Liver (tissue), 9 donors: ENCODE data around the gene PEAK3. TPM values are rescaled to one million over a fixed set of nuclear protein-coding genes. Genes with fewer than 3 reads are reported as not detected.

Experiments used
- DNase-seq: peaks from one replicate; pipeline ENCODE4 v3.0.0-alpha.2; 2017; ENCODE audit warnings: low spot score
- H3K27ac ChIP-seq, 2 donors: one replicate each; pipeline ENCODE4 v1.7.0; 2013; ENCODE audit warnings: inconsistent platforms in 2 of 2, low read length in 2 of 2, control low read depth in 1 of 2, low read depth in 1 of 2, mild to moderate bottlenecking in 1 of 2
- H3K27me3 ChIP-seq, 4 donors: one replicate each; pipeline versions ENCODE4 v1.6.1 to v1.7.0; 2013; ENCODE audit warnings: low read length in 3 of 4, inconsistent platforms in 1 of 4, mild to moderate bottlenecking in 1 of 4, moderate library complexity in 1 of 4; ENCODE audit not compliant: control insufficient read depth in 4 of 4, insufficient read depth in 4 of 4
- H3K36me3 ChIP-seq, 4 donors: one replicate each; pipeline versions ENCODE4 v1.6.1 to v1.7.0; 2013; ENCODE audit warnings: low read length in 3 of 4, mild to moderate bottlenecking in 3 of 4, low read depth in 1 of 4, moderate library complexity in 1 of 4; ENCODE audit not compliant: control insufficient read depth in 4 of 4, insufficient read depth in 3 of 4
- H3K4me1 ChIP-seq, 4 donors: one replicate each; pipeline versions ENCODE4 v1.6.1 to v1.7.0; 2013; ENCODE audit warnings: low read length in 3 of 4, mild to moderate bottlenecking in 3 of 4, moderate library complexity in 1 of 4; ENCODE audit not compliant: control insufficient read depth in 4 of 4, insufficient read depth in 4 of 4
- H3K4me3 ChIP-seq, 3 donors: one replicate each; pipeline versions ENCODE4 v1.6.1 to v1.7.0; 2013; ENCODE audit warnings: low read length in 3 of 3, control low read depth in 1 of 3, low read depth in 1 of 3, mild to moderate bottlenecking in 1 of 3
- H3K9ac ChIP-seq, 2 donors: one replicate each; pipeline ENCODE4 v1.7.0; 2013; ENCODE audit warnings: low read length in 2 of 2, mild to moderate bottlenecking in 2 of 2, moderate library complexity in 2 of 2, control low read depth in 1 of 2, low read depth in 1 of 2
- H3K9me3 ChIP-seq, 4 donors: one replicate each; pipeline versions ENCODE4 v1.6.1 to v1.7.0; 2013; ENCODE audit warnings: low read length in 3 of 4; ENCODE audit not compliant: control insufficient read depth in 4 of 4
- CTCF ChIP-seq: fragments of 150-350 bp; IDR thresholded peaks from 2 replicates; pipeline ENCODE4 v1.5.1; 2017; ENCODE audit warnings: improper control_type of control experiment, low read depth, low read length; ENCODE audit not compliant: missing input control
- FOXA2 ChIP-seq: IDR thresholded peaks from 2 replicates; pipeline ENCODE4 v1.6.1; 2016; ENCODE audit warnings: antibody characterized with exemption
- GABPA ChIP-seq, 2 donors: IDR thresholded peaks in 1 of 2; conservative IDR thresholded peaks in 1 of 2; 2 replicates each; pipeline ENCODE4 v1.6.1; 2016; ENCODE audit warnings: antibody characterized with exemption in 2 of 2, mild to moderate bottlenecking in 1 of 2, moderate library complexity in 1 of 2
- HNF4A ChIP-seq, 2 donors: conservative IDR thresholded peaks; 2 replicates each; pipeline ENCODE4 v1.6.1; 2016; ENCODE audit warnings: antibody characterized with exemption in 2 of 2, mild to moderate bottlenecking in 2 of 2
- HNF4G ChIP-seq: IDR thresholded peaks from 2 replicates; pipeline ENCODE4 v1.6.1; 2016; ENCODE audit warnings: antibody characterized with exemption
- JUND ChIP-seq, 2 donors: IDR thresholded peaks; 2 replicates each; pipeline ENCODE4 v1.6.1; 2016; ENCODE audit warnings: antibody characterized with exemption in 2 of 2
- NR2F2 ChIP-seq: IDR thresholded peaks from 2 replicates; pipeline ENCODE4 v1.6.1; 2016; ENCODE audit warnings: antibody characterized with exemption
- RAD21 ChIP-seq, 2 donors: IDR thresholded peaks; 2 replicates each; pipeline ENCODE4 v1.6.1; 2016; ENCODE audit warnings: antibody characterized with exemption in 2 of 2, mild to moderate bottlenecking in 2 of 2
- RXRA ChIP-seq, 2 donors: IDR thresholded peaks; 2 replicates each; pipeline ENCODE4 v1.6.1; 2017 to 2018; ENCODE audit warnings: antibody characterized with exemption in 2 of 2, mild to moderate bottlenecking in 1 of 2
- SP1 ChIP-seq: IDR thresholded peaks from 2 replicates; pipeline ENCODE4 v1.6.1; 2018; ENCODE audit warnings: antibody characterized with exemption, mild to moderate bottlenecking
- TAF1 ChIP-seq: conservative IDR thresholded peaks from 2 replicates; pipeline ENCODE4 v1.6.1; 2016; ENCODE audit warnings: antibody characterized with exemption, mild to moderate bottlenecking
- YY1 ChIP-seq: IDR thresholded peaks from 2 replicates; pipeline ENCODE4 v1.6.1; 2016; ENCODE audit warnings: antibody characterized with exemption, mild to moderate bottlenecking
- WGBS: extraction: QIAGEN DNeasy Blood & Tissue Kit; methylation state at CpG from one replicate; pipeline ENCODE4 v1.1.7; 2013; 5-methylcytosine and 5-hydroxymethylcytosine counted together
- polyA plus RNA-seq, 2 donors: library from polyadenylated mRNA; stranded (reverse) in 1 of 2; unstranded in 1 of 2; fragments of 200-250 nt in 1 of 2; fragments of >200 nt in 1 of 2; fragmentation: Nextera tagmentation in 1 of 2; extraction: Ambion mirVana in 1 of 2; gene quantifications; one replicate each; pipeline versions ENCODE4 v1.2.1 to v1.2.3, GENCODE V29; 2013 to 2015
- total RNA-seq, 2 donors: library from RNA; depleted of rRNA; stranded (reverse); fragments of >200 nt; gene quantifications; one replicate each; pipeline ENCODE4 v1.2.3, GENCODE V29; 2014
- TF ChIP-seq, protein P1 (sequence below): IDR thresholded peaks from 2 replicates; pipeline ENCODE4 v1.6.1; 2016; ENCODE audit warnings: antibody characterized with exemption
- TF ChIP-seq, protein P2 (sequence below): IDR thresholded peaks from 2 replicates; pipeline ENCODE4 v1.6.1; 2016; ENCODE audit warnings: antibody characterized with exemption, mild to moderate bottlenecking
- TF ChIP-seq, protein P3 (sequence below): IDR thresholded peaks from 2 replicates; pipeline ENCODE4 v1.6.1; 2016; ENCODE audit warnings: antibody characterized with exemption
- donor health status: healthy.
- donor health status: healthy.
- donor health status: healthy.
- donor health status: healthy.
- donor health status: healthy.

Gene PEAK3
- total and polyA plus RNA-seq, 4 donors = 0.09 to 0.67 (median 0.31) TPM

- TF ChIP-seq TAF1 (no peak), SP1 (no peak), FOXA2 (no peak), GABPA (IDR thresholded peaks at IDR 0.05 in 1 of 2, conservative IDR thresholded peaks at IDR 0.05 in 1 of 2) (no peak), RXRA (IDR thresholded peaks at IDR 0.05) (no peak), RAD21 (IDR thresholded peaks at IDR 0.05) (no peak), NR2F2 (no peak), JUND (IDR thresholded peaks at IDR 0.05) (no peak), HNF4A (conservative IDR thresholded peaks at IDR 0.05) (no peak), CTCF (no peak), HNF4G (no peak), YY1 (no peak)
- TF ChIP-seq, protein P1, sequence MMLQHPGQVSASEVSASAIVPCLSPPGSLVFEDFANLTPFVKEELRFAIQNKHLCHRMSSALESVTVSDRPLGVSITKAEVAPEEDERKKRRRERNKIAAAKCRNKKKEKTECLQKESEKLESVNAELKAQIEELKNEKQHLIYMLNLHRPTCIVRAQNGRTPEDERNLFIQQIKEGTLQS = no peak
- TF ChIP-seq, protein P2, sequence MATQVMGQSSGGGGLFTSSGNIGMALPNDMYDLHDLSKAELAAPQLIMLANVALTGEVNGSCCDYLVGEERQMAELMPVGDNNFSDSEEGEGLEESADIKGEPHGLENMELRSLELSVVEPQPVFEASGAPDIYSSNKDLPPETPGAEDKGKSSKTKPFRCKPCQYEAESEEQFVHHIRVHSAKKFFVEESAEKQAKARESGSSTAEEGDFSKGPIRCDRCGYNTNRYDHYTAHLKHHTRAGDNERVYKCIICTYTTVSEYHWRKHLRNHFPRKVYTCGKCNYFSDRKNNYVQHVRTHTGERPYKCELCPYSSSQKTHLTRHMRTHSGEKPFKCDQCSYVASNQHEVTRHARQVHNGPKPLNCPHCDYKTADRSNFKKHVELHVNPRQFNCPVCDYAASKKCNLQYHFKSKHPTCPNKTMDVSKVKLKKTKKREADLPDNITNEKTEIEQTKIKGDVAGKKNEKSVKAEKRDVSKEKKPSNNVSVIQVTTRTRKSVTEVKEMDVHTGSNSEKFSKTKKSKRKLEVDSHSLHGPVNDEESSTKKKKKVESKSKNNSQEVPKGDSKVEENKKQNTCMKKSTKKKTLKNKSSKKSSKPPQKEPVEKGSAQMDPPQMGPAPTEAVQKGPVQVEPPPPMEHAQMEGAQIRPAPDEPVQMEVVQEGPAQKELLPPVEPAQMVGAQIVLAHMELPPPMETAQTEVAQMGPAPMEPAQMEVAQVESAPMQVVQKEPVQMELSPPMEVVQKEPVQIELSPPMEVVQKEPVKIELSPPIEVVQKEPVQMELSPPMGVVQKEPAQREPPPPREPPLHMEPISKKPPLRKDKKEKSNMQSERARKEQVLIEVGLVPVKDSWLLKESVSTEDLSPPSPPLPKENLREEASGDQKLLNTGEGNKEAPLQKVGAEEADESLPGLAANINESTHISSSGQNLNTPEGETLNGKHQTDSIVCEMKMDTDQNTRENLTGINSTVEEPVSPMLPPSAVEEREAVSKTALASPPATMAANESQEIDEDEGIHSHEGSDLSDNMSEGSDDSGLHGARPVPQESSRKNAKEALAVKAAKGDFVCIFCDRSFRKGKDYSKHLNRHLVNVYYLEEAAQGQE = no peak
- TF ChIP-seq, protein P3, sequence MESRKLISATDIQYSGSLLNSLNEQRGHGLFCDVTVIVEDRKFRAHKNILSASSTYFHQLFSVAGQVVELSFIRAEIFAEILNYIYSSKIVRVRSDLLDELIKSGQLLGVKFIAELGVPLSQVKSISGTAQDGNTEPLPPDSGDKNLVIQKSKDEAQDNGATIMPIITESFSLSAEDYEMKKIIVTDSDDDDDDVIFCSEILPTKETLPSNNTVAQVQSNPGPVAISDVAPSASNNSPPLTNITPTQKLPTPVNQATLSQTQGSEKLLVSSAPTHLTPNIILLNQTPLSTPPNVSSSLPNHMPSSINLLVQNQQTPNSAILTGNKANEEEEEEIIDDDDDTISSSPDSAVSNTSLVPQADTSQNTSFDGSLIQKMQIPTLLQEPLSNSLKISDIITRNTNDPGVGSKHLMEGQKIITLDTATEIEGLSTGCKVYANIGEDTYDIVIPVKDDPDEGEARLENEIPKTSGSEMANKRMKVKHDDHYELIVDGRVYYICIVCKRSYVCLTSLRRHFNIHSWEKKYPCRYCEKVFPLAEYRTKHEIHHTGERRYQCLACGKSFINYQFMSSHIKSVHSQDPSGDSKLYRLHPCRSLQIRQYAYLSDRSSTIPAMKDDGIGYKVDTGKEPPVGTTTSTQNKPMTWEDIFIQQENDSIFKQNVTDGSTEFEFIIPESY = no peak
- Histone ChIP-seq H3K27ac (no peak overlapping the region), H3K9ac (no peak overlapping the region), H3K9me3 (no peaks in the 10 kb centered on the region), H3K27me3 (no peaks in the 10 kb centered on the region), H3K4me1 (peaks cover 10 to 40% (median 17%) of the 10 kb centered on the region in 4 donors), H3K36me3 (peaks cover 0 to 22% (median 10%) of the 10 kb centered on the region in 4 donors), H3K4me3 (no peak overlapping the region)
- WGBS = 98% methylated on average over 43 of the region's 43 CpGs
- DNase-seq = no peak
These were observed 51.9 kb downstream of the PEAK3 start for GRCh38 chr19:2230033-2230531.
